ENCODE data around the gene BMP6.

BMP6 gene

GRCh38 chr6:7770111-7770510, 44.2 kb downstream of the BMP6 start:
- TF ChIP-seq, protein P1, sequence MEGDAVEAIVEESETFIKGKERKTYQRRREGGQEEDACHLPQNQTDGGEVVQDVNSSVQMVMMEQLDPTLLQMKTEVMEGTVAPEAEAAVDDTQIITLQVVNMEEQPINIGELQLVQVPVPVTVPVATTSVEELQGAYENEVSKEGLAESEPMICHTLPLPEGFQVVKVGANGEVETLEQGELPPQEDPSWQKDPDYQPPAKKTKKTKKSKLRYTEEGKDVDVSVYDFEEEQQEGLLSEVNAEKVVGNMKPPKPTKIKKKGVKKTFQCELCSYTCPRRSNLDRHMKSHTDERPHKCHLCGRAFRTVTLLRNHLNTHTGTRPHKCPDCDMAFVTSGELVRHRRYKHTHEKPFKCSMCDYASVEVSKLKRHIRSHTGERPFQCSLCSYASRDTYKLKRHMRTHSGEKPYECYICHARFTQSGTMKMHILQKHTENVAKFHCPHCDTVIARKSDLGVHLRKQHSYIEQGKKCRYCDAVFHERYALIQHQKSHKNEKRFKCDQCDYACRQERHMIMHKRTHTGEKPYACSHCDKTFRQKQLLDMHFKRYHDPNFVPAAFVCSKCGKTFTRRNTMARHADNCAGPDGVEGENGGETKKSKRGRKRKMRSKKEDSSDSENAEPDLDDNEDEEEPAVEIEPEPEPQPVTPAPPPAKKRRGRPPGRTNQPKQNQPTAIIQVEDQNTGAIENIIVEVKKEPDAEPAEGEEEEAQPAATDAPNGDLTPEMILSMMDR (IDR thresholded peaks at IDR 0.05) = no peak

- TF ChIP-seq, protein P1 (IDR thresholded peaks at IDR 0.05) = no peak
Measured at GRCh38 chr6:7770601-7771000, 44.7 kb downstream of the BMP6 start.

DNA sequence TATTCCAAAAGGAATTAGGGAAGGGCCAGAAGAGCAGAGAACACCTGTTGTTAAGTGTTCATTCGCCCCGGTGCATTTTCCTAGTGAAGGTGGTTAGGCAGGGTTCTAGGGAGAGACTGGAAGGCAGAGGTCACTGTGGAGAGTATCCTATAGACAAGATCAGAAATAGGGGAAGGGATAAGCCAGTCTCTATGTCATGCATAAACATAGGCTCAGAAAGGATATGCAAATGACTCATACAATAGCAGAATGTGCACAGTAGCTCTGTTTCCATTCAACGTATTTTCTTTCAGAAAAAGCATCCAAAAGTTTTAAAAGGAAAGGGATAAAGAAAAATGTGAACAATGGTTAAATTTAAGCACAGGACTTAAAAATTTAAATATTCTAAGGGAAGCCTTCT, 47.4 kb downstream of the BMP6 start:
- TF ChIP-seq, protein P1 (IDR thresholded peaks at IDR 0.05) = no peak

DNA sequence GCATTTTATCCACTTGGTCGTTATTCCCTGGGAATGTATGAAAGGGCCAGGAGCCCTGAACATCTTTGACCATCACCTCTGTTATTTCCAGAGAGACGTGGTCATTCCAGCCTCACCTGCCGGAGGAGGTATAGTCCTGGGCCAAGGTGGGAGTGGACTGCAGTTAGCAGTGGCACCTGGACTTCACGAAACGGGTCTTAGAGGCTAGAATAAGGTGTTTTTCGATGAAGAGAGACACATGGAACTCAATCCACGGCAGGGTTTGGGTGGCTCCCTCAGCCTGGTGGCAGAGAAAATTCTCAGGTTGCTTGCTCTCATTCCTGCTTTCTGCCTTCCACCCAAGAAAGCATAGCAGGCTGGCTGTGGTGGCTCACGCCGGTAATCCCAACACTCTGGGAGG, 48.0 kb downstream of the BMP6 start:
- TF ChIP-seq, protein P1 (IDR thresholded peaks at IDR 0.05) = no peak

GRCh38 chr6:7776509-7776908, 50.6 kb downstream of the BMP6 start:
- TF ChIP-seq, protein P1 (IDR thresholded peaks at IDR 0.05) = no peak

DNA sequence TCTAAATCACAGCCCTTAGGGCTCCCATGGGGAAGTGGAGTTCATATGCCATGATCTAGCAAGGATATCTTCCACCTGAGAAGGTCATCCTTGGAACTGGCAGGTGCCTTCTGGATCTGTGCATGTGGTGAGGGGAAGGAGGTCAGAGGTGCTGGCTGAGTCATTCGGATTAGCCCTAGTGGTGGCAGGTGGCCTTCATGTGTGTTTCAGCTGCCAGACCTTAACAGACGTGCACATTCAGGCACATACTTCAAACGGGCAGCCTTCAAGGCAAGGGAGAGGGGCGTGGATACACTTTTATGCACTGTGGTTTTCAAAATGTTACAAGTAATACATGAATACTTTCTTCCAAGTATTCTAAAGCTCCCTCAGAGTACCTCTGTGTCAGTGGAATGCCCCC, 51.2 kb downstream of the BMP6 start:
- TF ChIP-seq, protein P1 (IDR thresholded peaks at IDR 0.05) = no peak

GRCh38 chr6:7781240-7781639, 55.3 kb downstream of the BMP6 start:
- TF ChIP-seq, protein P1 (IDR thresholded peaks at IDR 0.05) = no peak

- TF ChIP-seq, protein P1 (IDR thresholded peaks at IDR 0.05) = no peak
Measured at GRCh38 chr6:7784248-7784647, 58.3 kb downstream of the BMP6 start.

Measured in LNCAP (cell line).